A549 treated with ZK216348 at 1 μM for 4 hours (cell line): Measurements from ENCODE around the gene SLF1. TPM values are rescaled to one million over a fixed set of nuclear protein-coding genes. Genes with fewer than 3 reads are reported as not detected.

ENCODE experiments used
- total RNA-seq: library from RNA; stranded (reverse); fragments of 200-300 nt; extraction: Qiagen RNA extraction; gene quantifications from 5 replicates; pipeline ENCODE4 v1.2.3, GENCODE V29; 2022; ENCODE audit warnings: low read depth

Gene SLF1
- 6.6 to 10.1 TPM (median 8.2 TPM) in 5 replicates for total RNA-seq

GRCh38 chr5:94618493-94619328 lies at the start of gene SLF1, which contains the start of gene KIAA0825:
Gene SLF1 (plus strand): TSS chr5:94618669. CDS start chr5:94628811, 10,142 bp downstream.
Gene KIAA0825 (minus strand): TSS chr5:94618604. CDS start chr5:94537126, 81,478 bp downstream.

Other genes with a start within 250 kb of the SLF1 start
- gene KIAA0825, start 65 bp upstream of the SLF1 start, total RNA-seq: 0.27 to 0.55 TPM (median 0.44 TPM) in 5 replicates